ENCODE measurements around the gene PAPSS2. TPM values are rescaled to one million over a fixed set of nuclear protein-coding genes. Genes with fewer than 3 reads are reported as not detected.

The PAPSS2 gene
- total and polyA plus RNA-seq, 2 experiments from 2014 or later, result 13.2 to 19.6 TPM

- Histone ChIP-seq H3K4me1 (ENCODE audit: insufficient read depth) (no peaks in the 10 kb centered on the region), H4K20me1 (replicated peaks; ENCODE audit: insufficient read depth) (no peaks in the 10 kb centered on the region), H3K79me2 (replicated peaks; ENCODE audit: insufficient read depth) (peaks cover 2% of the 10 kb centered on the region; the same call in 1 of the 2 replicates), H3K4me3 (no peak overlapping the region), H3K27ac (ENCODE audit: low read depth) (no peak overlapping the region), H3K27me3 (ENCODE audit: insufficient read depth) (no peaks in the 10 kb centered on the region), H3K4me2 (no peak overlapping the region), H3F3A (replicated peaks; ENCODE audit: low read depth) (no peaks in the 10 kb centered on the region), H2AFZ (no peak overlapping the region), H3K36me3 (ENCODE audit: insufficient read depth) (no peaks in the 10 kb centered on the region), H3K9me2 (ENCODE audit: insufficient read depth) (no peaks in the 10 kb centered on the region)
- no peak for ATAC-seq
- Mint-ChIP-seq H3K27ac (no peak overlapping the region), H3K9me3 (no peaks in the 10 kb centered on the region), H3K27me3 (ENCODE audit: insufficient read depth, low read depth, poor library complexity) (peaks cover 3% of the 10 kb centered on the region), H3K36me3 (ENCODE audit: low read depth) (no peaks in the 10 kb centered on the region), H3K4me3 (no peak overlapping the region), H3K4me1 (no peaks in the 10 kb centered on the region)
- DNase-seq (ENCODE audit: low spot score), result no peak
- TF ChIP-seq ZNF114 (CRISPR knock-in tag; IDR thresholded peaks at IDR 0.05), result no peak
- TF ChIP-seq REST (IDR thresholded peaks at IDR 0.05; ENCODE audit: unreplicated experiment), result no peak
- no peak for TF ChIP-seq EZH2phosphoT487 (IDR thresholded peaks at IDR 0.05; ENCODE audit: unreplicated experiment)
- no peak for TF ChIP-seq STAT1 (IDR thresholded peaks at IDR 0.05; ENCODE audit: unreplicated experiment)
These were observed 31.9 kb downstream of the PAPSS2 start for GRCh38 chr10:87691506-87692070.

GRCh38 chr10:87692956-87693484 lies 33.3 kb downstream of the PAPSS2 start:
- Histone ChIP-seq H3K4me1 (ENCODE audit: insufficient read depth) (no peaks in the 10 kb centered on the region), H3K9me2 (ENCODE audit: insufficient read depth) (no peaks in the 10 kb centered on the region), H3K79me2 (replicated peaks; ENCODE audit: insufficient read depth) (no peaks in the 10 kb centered on the region), H4K20me1 (replicated peaks; ENCODE audit: insufficient read depth) (no peaks in the 10 kb centered on the region), H3K4me3 (no peak overlapping the region), H3F3A (replicated peaks; ENCODE audit: low read depth) (no peaks in the 10 kb centered on the region), H3K27ac (ENCODE audit: low read depth) (no peak overlapping the region), H3K27me3 (ENCODE audit: insufficient read depth) (no peaks in the 10 kb centered on the region), H3K36me3 (ENCODE audit: insufficient read depth) (no peaks in the 10 kb centered on the region), H2AFZ (no peak overlapping the region), H3K4me2 (no peak overlapping the region)
- H3K27me3 Mint-ChIP-seq (ENCODE audit: insufficient read depth, low read depth, poor library complexity), result peaks cover 3% of the 10 kb centered on the region
- no peaks in the 10 kb centered on the region for H3K9me3 Mint-ChIP-seq
- H3K27ac Mint-ChIP-seq, result no peak overlapping the region
- TF ChIP-seq JUNB (IDR thresholded peaks at IDR 0.05; ENCODE audit: unreplicated experiment) (no peak), ETS1 (IDR thresholded peaks at IDR 0.05) (no peak), EZH2 (IDR thresholded peaks at IDR 0.05; ENCODE audit: low read depth, unreplicated experiment) (no peak), CTCF (conservative IDR thresholded peaks at IDR 0.05; ENCODE audit: low read depth in 2 of 2) (no peak), CREB1 (CRISPR knock-in tag; IDR thresholded peaks at IDR 0.05; ENCODE audit: low read depth) (no peak), NANOG (IDR thresholded peaks at IDR 0.05; ENCODE audit: borderline replicate concordance) (no peak), ZNF114 (CRISPR knock-in tag; IDR thresholded peaks at IDR 0.05) (no peak), ZNF331 (CRISPR knock-in tag; IDR thresholded peaks at IDR 0.05; ENCODE audit: low read depth) (no peak), REST (IDR thresholded peaks at IDR 0.05; ENCODE audit: unreplicated experiment) (no peak), STAT1 (IDR thresholded peaks at IDR 0.05; ENCODE audit: unreplicated experiment) (no peak), POLR2AphosphoS5 (IDR thresholded peaks at IDR 0.05; ENCODE audit: low read depth) (no peak), EZH2phosphoT487 (IDR thresholded peaks at IDR 0.05; ENCODE audit: unreplicated experiment) (no peak)
- H3K4me3 Mint-ChIP-seq, result no peak overlapping the region
- ATAC-seq (no peak), DNase-seq (ENCODE audit: low spot score) (no peak)
- H3K4me1 Mint-ChIP-seq, result no peaks in the 10 kb centered on the region; the same call in 2 of the 3 replicates
- no peaks in the 10 kb centered on the region for H3K36me3 Mint-ChIP-seq (ENCODE audit: low read depth)

All from GM23338 (cell line).